HEK293 (cell line): ENCODE data around the gene ADGRD2.

ENCODE experiments used
- CTCF ChIA-PET: fragments of 350-600 bp; formaldehyde crosslinking; extraction: SDS; loops from one replicate; lab custom pipeline; 2021; ENCODE audit warnings: antibody characterized with exemption; lab: Yijun Ruan, JAX
- POLR2A ChIA-PET: fragments of 300-600 bp; formaldehyde crosslinking; extraction: SDS; loops from one replicate; lab custom pipeline; 2020; ENCODE audit warnings: antibody characterized with exemption, inconsistent platforms; lab: Yijun Ruan, JAX
- H3K27ac ChIP-seq: fragments of 200-500 bp; sonication (Bioruptor generic); 2 replicates; pipeline ENCODE4 v1.5.1; 2014; ENCODE audit warnings: low read depth, low read length, control low read depth, inconsistent platforms; ENCODE audit errors: extremely low read depth
- H3K36me3 ChIP-seq, 2 experiments: fragments of 200-500 bp in 1 of 2; sonication (Bioruptor generic) in 1 of 2; 1 replicate in 1 of 2; 2 replicates in 1 of 2; pipeline ENCODE4 v1.5.1; 2014 to 2017; ENCODE audit warnings: inconsistent platforms in 2 of 2, low read length in 2 of 2; ENCODE audit not compliant: control insufficient read depth in 2 of 2, insufficient read depth in 1 of 2
- H3K4me1 ChIP-seq: fragments of 200-500 bp; sonication (Bioruptor generic); 2 replicates; pipeline ENCODE4 v1.5.1; 2014; ENCODE audit warnings: mild to moderate bottlenecking, low read length, inconsistent platforms; ENCODE audit not compliant: control insufficient read depth, insufficient read depth
- H3K4me3 ChIP-seq: 2 replicates; pipeline ENCODE4 v1.5.1; 2011; ENCODE audit warnings: low read depth, mild to moderate bottlenecking, control low read depth, low read length, moderate library complexity
- H3K9me3 ChIP-seq: fragments of 200-500 bp; sonication (Bioruptor generic); 2 replicates; pipeline ENCODE4 v1.5.1; 2014; ENCODE audit warnings: low read depth, low read length, inconsistent platforms; ENCODE audit not compliant: control insufficient read depth, insufficient read depth
- BCL11B ChIP-seq: fragments of 450-650 bp; formaldehyde crosslinking; IDR thresholded peaks from 2 replicates; pipeline ENCODE4 v1.5.1; 2016; ENCODE audit warnings: low read depth, missing biosample characterization, missing genetic modification characterization
- KLF9 ChIP-seq: fragments of 450-650 bp; formaldehyde crosslinking; IDR thresholded peaks from 2 replicates; pipeline ENCODE4 v1.5.1; 2016; ENCODE audit warnings: missing biosample characterization, missing genetic modification characterization, low read depth
- OVOL3 ChIP-seq: fragments of 450-650 bp; formaldehyde crosslinking; IDR thresholded peaks from 2 replicates; pipeline ENCODE4 v1.5.1; 2016; ENCODE audit warnings: missing biosample characterization, missing genetic modification characterization
- PATZ1 ChIP-seq: fragments of 450-650 bp; formaldehyde crosslinking; IDR thresholded peaks from 2 replicates; pipeline ENCODE4 v1.5.1; 2016; ENCODE audit warnings: missing biosample characterization, missing genetic modification characterization
- SCRT2 ChIP-seq: fragments of 450-650 bp; formaldehyde crosslinking; IDR thresholded peaks from 2 replicates; pipeline ENCODE4 v1.5.1; 2016; ENCODE audit warnings: missing biosample characterization, missing genetic modification characterization
- TRIM28 ChIP-seq: IDR thresholded peaks from 2 replicates; pipeline ENCODE4 v1.6.1; 2011; ENCODE audit warnings: low read length, control low read depth, borderline replicate concordance
- WT1 ChIP-seq: fragments of 450-650 bp; formaldehyde crosslinking; IDR thresholded peaks from 2 replicates; pipeline ENCODE4 v1.5.1; 2016; ENCODE audit warnings: missing biosample characterization, missing genetic modification characterization
- ZBTB17 ChIP-seq: fragments of 450-650 bp; formaldehyde crosslinking; IDR thresholded peaks from 2 replicates; pipeline ENCODE4 v1.5.1; 2016; ENCODE audit warnings: missing biosample characterization, missing genetic modification characterization
- ZBTB26 ChIP-seq: fragments of 450-650 bp; formaldehyde crosslinking; optimal IDR thresholded peaks from 2 replicates; pipeline ENCODE3; 2016; ENCODE audit warnings: missing biosample characterization, mild to moderate bottlenecking, missing genetic modification characterization
- ZBTB6 ChIP-seq: fragments of 450-650 bp; formaldehyde crosslinking; IDR thresholded peaks from 2 replicates; pipeline ENCODE4 v1.5.1; 2017; ENCODE audit warnings: missing biosample characterization, missing genetic modification characterization
- ZBTB8A ChIP-seq: fragments of 450-650 bp; formaldehyde crosslinking; IDR thresholded peaks from 2 replicates; pipeline ENCODE4 v1.5.1; 2016; ENCODE audit warnings: missing biosample characterization, missing genetic modification characterization
- ZEB2 ChIP-seq: fragments of 450-650 bp; formaldehyde crosslinking; IDR thresholded peaks from 2 replicates; pipeline ENCODE4 v1.5.1; 2016; ENCODE audit warnings: missing biosample characterization, missing genetic modification characterization
- ZNF140 ChIP-seq: fragments of 450-650 bp; formaldehyde crosslinking; IDR thresholded peaks from 2 replicates; pipeline ENCODE4 v1.5.1; 2016; ENCODE audit warnings: missing biosample characterization, missing genetic modification characterization
- ZNF239 ChIP-seq: fragments of 450-650 bp; formaldehyde crosslinking; IDR thresholded peaks from 2 replicates; pipeline ENCODE4 v1.5.1; 2016; ENCODE audit warnings: missing biosample characterization, missing genetic modification characterization
- ZNF423 ChIP-seq: fragments of 450-650 bp; formaldehyde crosslinking; IDR thresholded peaks from 2 replicates; pipeline ENCODE4 v1.5.1; 2016; ENCODE audit warnings: missing biosample characterization, missing genetic modification characterization
- ZNF48 ChIP-seq: fragments of 450-650 bp; formaldehyde crosslinking; IDR thresholded peaks from 2 replicates; pipeline ENCODE4 v1.5.1; 2016; ENCODE audit warnings: missing biosample characterization, missing genetic modification characterization
- ZNF488 ChIP-seq: fragments of 450-650 bp; formaldehyde crosslinking; IDR thresholded peaks from 2 replicates; pipeline ENCODE4 v1.5.1; 2016; ENCODE audit warnings: missing biosample characterization, missing genetic modification characterization
- ZNF518A ChIP-seq: fragments of 450-650 bp; formaldehyde crosslinking; conservative IDR thresholded peaks from 2 replicates; pipeline ENCODE4 v1.5.1; 2016; ENCODE audit warnings: low read depth, missing biosample characterization, missing genetic modification characterization
- ZNF580 ChIP-seq: fragments of 450-650 bp; formaldehyde crosslinking; IDR thresholded peaks from 2 replicates; pipeline ENCODE4 v1.5.1; 2016; ENCODE audit warnings: missing biosample characterization, missing genetic modification characterization
- ZNF600 ChIP-seq: fragments of 450-650 bp; formaldehyde crosslinking; IDR thresholded peaks from 2 replicates; pipeline ENCODE4 v1.5.1; 2016; ENCODE audit warnings: missing biosample characterization, missing genetic modification characterization
- ZNF621 ChIP-seq: fragments of 450-650 bp; formaldehyde crosslinking; IDR thresholded peaks from 2 replicates; pipeline ENCODE4 v1.5.1; 2017; ENCODE audit warnings: missing biosample characterization, missing genetic modification characterization
- ZNF629 ChIP-seq: fragments of 450-650 bp; formaldehyde crosslinking; IDR thresholded peaks from 2 replicates; pipeline ENCODE4 v1.5.1; 2017; ENCODE audit warnings: missing biosample characterization, missing genetic modification characterization
- ZNF645 ChIP-seq: fragments of 450-650 bp; formaldehyde crosslinking; IDR thresholded peaks from 2 replicates; pipeline ENCODE4; 2016; ENCODE audit warnings: missing biosample characterization, missing genetic modification characterization
- ZNF837 ChIP-seq: fragments of 450-650 bp; formaldehyde crosslinking; IDR thresholded peaks from 2 replicates; pipeline ENCODE4 v1.5.1; 2016; ENCODE audit warnings: missing biosample characterization, missing genetic modification characterization

Gene ADGRD2

GRCh38 chr9:124450241-124450924 lies at the start of gene ADGRD2:
Gene ADGRD2 (plus strand): TSS chr9:124450451. CDS start chr9:124451667, 1,216 bp downstream.
- H3K9me3 ChIP-seq: no peaks in the 10 kb centered on the region
- no peak within 1 kb of the TSS for H3K27ac ChIP-seq
- no peaks in the 10 kb centered on the region; the same call in 1 of the 2 replicates for H3K4me1 ChIP-seq
- H3K36me3 ChIP-seq: no peaks in the 10 kb centered on the region
- CTCF ChIA-PET: interaction anchor here (3.4 kb wide), 1 partner anchor 32 kb away, joined by 14 read pairs; no protein-coding TSS in a partner anchor
- no peak within 1 kb of the TSS; the same call in 1 of the 2 replicates for H3K4me3 ChIP-seq
- POLR2A ChIA-PET: no interaction called here
- TF ChIP-seq WT1 (tag by site-specific recombination): 0 out of 2 replicates have a peak, but pooled peaks have one; percentile 25
- TF ChIP-seq ZNF518A (tag by site-specific recombination): no peak
- TF ChIP-seq ZNF837 (tag by site-specific recombination): no peak
- TF ChIP-seq ZNF645 (tag by site-specific recombination): no peak
- TF ChIP-seq ZBTB17: peak; percentile 61
- TF ChIP-seq ZNF423: no peak
- no peak for TF ChIP-seq SCRT2 (tag by site-specific recombination)
- no peak for TF ChIP-seq ZNF621
- TF ChIP-seq ZNF48 (tag by site-specific recombination): no peak
- no peak for TF ChIP-seq BCL11B
- peak; percentile 75; the same call in 1 of the 2 replicates for TF ChIP-seq ZBTB8A
- no peak for TF ChIP-seq OVOL3 (tag by site-specific recombination)
- TF ChIP-seq KLF9 (tag by site-specific recombination): peak; percentile 42; the same call in 1 of the 2 replicates
- TF ChIP-seq PATZ1 (tag by site-specific recombination): peak; percentile 40; the same call in 1 of the 2 replicates
- TF ChIP-seq ZNF239: no peak
- peak; percentile 83 for TF ChIP-seq ZNF600 (tag by site-specific recombination)
- TF ChIP-seq ZNF629 (tag by site-specific recombination): peak; percentile 24; the same call in 1 of the 2 replicates
- no peak for TF ChIP-seq TRIM28
- TF ChIP-seq ZEB2 (tag by site-specific recombination): no peak
- no peak for TF ChIP-seq ZNF140 (tag by site-specific recombination)
- TF ChIP-seq ZBTB6 (tag by site-specific recombination): no peak
- no peak for TF ChIP-seq ZNF580 (tag by site-specific recombination)
- TF ChIP-seq ZNF488 (tag by site-specific recombination): no peak
- peak; percentile 21 for TF ChIP-seq ZBTB26 (tag by site-specific recombination)
